ENCODE data around the gene TNFRSF1B. TPM values are rescaled to one million over a fixed set of nuclear protein-coding genes. Genes with fewer than 3 reads are reported as not detected.

TNFRSF1B gene
- total RNA-seq, 1 donor from 2014 or later = 3.8 TPM

- no peak for DNase-seq (ENCODE audit: low read depth in 2 of 2)
Measured at GRCh38 chr1:12189328-12189682, 22.5 kb downstream of the TNFRSF1B start.

- no peak for DNase-seq (ENCODE audit: low read depth in 2 of 2)
Measured at GRCh38 chr1:12191242-12192032, 24.6 kb downstream of the TNFRSF1B start.

- no peak for DNase-seq (ENCODE audit: low read depth in 2 of 2)
Measured at GRCh38 chr1:12194666-12195216, 27.9 kb downstream of the TNFRSF1B start.

- DNase-seq (ENCODE audit: low read depth in 2 of 2) = no peak
Measured at GRCh38 chr1:12195416-12195815, 28.6 kb downstream of the TNFRSF1B start.

GRCh38 chr1:12196641-12197482 lies 30.1 kb downstream of the TNFRSF1B start:
- peak in 1 of 2 donors; percentile 58 for DNase-seq (ENCODE audit: low read depth in 2 of 2)

- DNase-seq (ENCODE audit: low read depth in 2 of 2) = no peak
Measured at GRCh38 chr1:12197483-12197880, 30.7 kb downstream of the TNFRSF1B start.

GRCh38 chr1:12200208-12200607 lies 33.4 kb downstream of the TNFRSF1B start:
- DNase-seq (ENCODE audit: low read depth in 2 of 2) = no peak

- no peak for DNase-seq (ENCODE audit: low read depth in 2 of 2)
Measured at GRCh38 chr1:12201352-12202189, 34.8 kb downstream of the TNFRSF1B start.

- DNase-seq (ENCODE audit: low read depth in 2 of 2) = no peak
Measured at GRCh38 chr1:12202190-12202497, 35.4 kb downstream of the TNFRSF1B start.

GRCh38 chr1:12202577-12202976 lies 35.8 kb downstream of the TNFRSF1B start:
- DNase-seq (ENCODE audit: low read depth in 2 of 2) = no peak

- DNase-seq (ENCODE audit: low read depth in 2 of 2) = no peak
Measured at GRCh38 chr1:12203216-12204007, 36.6 kb downstream of the TNFRSF1B start.

- DNase-seq (ENCODE audit: low read depth in 2 of 2) = no peak
Measured at GRCh38 chr1:12204140-12204539, 37.3 kb downstream of the TNFRSF1B start.

GRCh38 chr1:12204754-12205658 lies 38.2 kb downstream of the TNFRSF1B start:
- no peak for DNase-seq (ENCODE audit: low read depth in 2 of 2)

GRCh38 chr1:12206238-12206637 lies 39.4 kb downstream of the TNFRSF1B start:
- no peak for DNase-seq (ENCODE audit: low read depth in 2 of 2)

GRCh38 chr1:12206792-12207424 lies 40.1 kb downstream of the TNFRSF1B start:
- no peak for DNase-seq (ENCODE audit: low read depth in 2 of 2)

GRCh38 chr1:12208271-12208670 lies 41.5 kb downstream of the TNFRSF1B start:
- no peak for DNase-seq (ENCODE audit: low read depth in 2 of 2)

GRCh38 chr1:12208764-12209494 lies 42.1 kb downstream of the TNFRSF1B start:
- DNase-seq (ENCODE audit: low read depth in 2 of 2) = peak; percentile 76 to 86

- no peak for DNase-seq (ENCODE audit: low read depth in 2 of 2)
Measured at GRCh38 chr1:12209495-12209832, 42.7 kb downstream of the TNFRSF1B start.

Data from lung microvascular endothelial cell (primary cell).